HepG2 (cell line): ENCODE data around the gene ZNF239.

ENCODE experiments used
- MNT ChIP-seq: fragments of 450-650 bp; IDR thresholded peaks from 2 replicates; pipeline ENCODE4 v1.6.1; 2016
- ZNF33B ChIP-seq: sonication (generic); formaldehyde crosslinking; IDR thresholded peaks from 2 replicates; pipeline ENCODE4 v1.5.1; 2020; ENCODE audit warnings: mild to moderate bottlenecking, missing genetic modification reagents

GRCh38 chr10:43595739-43596298 lies 21.4 kb upstream of the ZNF239 start:
- no peak for TF ChIP-seq MNT
- TF ChIP-seq ZNF33B (CRISPR knock-in tag) = no peak
